Progenitor cell of endocrine pancreas (in vitro differentiated cells): ENCODE results near the gene TFAP2A. TPM values are rescaled to one million over a fixed set of nuclear protein-coding genes. Genes with fewer than 3 reads are reported as not detected.
A peak's percentile ranks its signal among the peaks of the same experiment; 100 is the strongest.

ENCODE experiments used
- DNase-seq: peaks from one replicate; pipeline ENCODE4 v3.0.0; 2021; ENCODE audit warnings: low spot score; ENCODE audit not compliant: unreplicated experiment
- H3K27ac Mint-ChIP-seq: 2 replicates; pipeline ENCODE4 v1.8.0; 2021; ENCODE audit warnings: mild to moderate bottlenecking, moderate library complexity, mixed read lengths
- H3K27me3 Mint-ChIP-seq: 2 replicates; pipeline ENCODE4 v1.8.0; 2021; ENCODE audit warnings: mixed read lengths
- H3K36me3 Mint-ChIP-seq: 2 replicates; pipeline ENCODE4 v1.8.0; 2022; ENCODE audit warnings: mixed read lengths; ENCODE audit not compliant: insufficient read depth
- H3K4me1 Mint-ChIP-seq: 2 replicates; pipeline ENCODE4 v1.8.0; 2021; ENCODE audit warnings: low read depth, mixed read lengths
- H3K4me3 Mint-ChIP-seq: 2 replicates; pipeline ENCODE4 v1.8.0; 2021; ENCODE audit warnings: low read depth, mild to moderate bottlenecking, moderate library complexity, mixed read lengths
- H3K9me3 Mint-ChIP-seq: 2 replicates; pipeline ENCODE4 v1.8.0; 2021; ENCODE audit warnings: low read depth, mixed read lengths
- total RNA-seq: library from RNA; stranded (reverse); gene quantifications from 2 replicates; pipeline ENCODE4 v1.2.1, GENCODE V29; 2021
- TF ChIP-seq, protein P1 (sequence below): fragments of 200-600 bp; sonication (generic); IDR thresholded peaks from one replicate; pipeline ENCODE4 v1.5.0; 2021; ENCODE audit warnings: antibody characterized with exemption, mild to moderate bottlenecking; ENCODE audit not compliant: unreplicated experiment

The TFAP2A gene
- total RNA-seq, 1 donor from 2014 or later = 4.7 TPM

DNA sequence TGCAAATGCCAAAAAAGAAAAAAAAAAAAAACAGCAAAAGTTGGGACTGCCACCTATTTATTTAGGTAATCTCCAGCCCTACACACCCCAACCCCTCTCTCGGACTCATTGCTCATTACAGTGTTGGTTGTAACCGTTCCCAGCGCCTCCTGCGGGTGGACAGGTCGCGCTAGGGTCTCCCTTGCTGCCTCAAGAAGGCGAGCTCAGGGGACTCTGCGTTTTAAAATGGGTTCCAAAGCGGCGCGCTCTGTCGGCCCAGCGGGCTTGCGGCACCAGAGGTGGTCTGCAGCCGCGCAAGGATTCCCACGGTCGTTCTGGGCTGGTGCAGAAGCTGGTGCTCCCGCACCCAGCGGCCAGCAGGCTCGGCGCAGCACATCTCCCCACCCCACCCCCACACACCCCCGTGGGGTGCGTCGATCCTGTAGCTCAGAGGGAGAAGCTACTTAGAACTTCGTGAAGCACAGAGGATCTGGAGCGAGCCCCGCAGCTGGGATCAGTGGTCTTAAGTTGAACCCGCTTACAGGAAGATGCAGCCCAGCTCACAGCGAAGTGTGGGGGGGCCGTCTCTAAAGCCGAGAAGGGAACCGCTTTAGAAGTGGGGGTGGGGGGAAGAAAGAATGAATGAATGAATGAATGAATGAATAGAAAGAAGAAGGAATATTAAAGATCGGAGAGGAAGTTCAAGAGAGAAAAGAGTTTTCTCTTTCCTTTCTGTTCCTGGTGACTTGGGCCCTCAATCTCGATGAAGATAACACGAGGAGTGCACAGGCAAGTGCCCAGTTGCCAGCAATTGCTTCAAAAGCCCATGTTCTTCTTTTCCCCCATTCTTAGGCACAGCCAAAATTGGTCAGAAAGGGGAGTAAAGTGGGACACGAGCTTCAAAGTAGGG lies 780 bp downstream of the TFAP2A start:
- H3K4me3 Mint-ChIP-seq = peak overlapping the region; percentile 72
- DNase-seq = no peak
- H3K27me3 Mint-ChIP-seq = peaks cover 94% of the 10 kb centered on the region
- peaks cover 26% of the 10 kb centered on the region for H3K4me1 Mint-ChIP-seq
- H3K9me3 Mint-ChIP-seq = no peaks in the 10 kb centered on the region
- TF ChIP-seq, protein P1, sequence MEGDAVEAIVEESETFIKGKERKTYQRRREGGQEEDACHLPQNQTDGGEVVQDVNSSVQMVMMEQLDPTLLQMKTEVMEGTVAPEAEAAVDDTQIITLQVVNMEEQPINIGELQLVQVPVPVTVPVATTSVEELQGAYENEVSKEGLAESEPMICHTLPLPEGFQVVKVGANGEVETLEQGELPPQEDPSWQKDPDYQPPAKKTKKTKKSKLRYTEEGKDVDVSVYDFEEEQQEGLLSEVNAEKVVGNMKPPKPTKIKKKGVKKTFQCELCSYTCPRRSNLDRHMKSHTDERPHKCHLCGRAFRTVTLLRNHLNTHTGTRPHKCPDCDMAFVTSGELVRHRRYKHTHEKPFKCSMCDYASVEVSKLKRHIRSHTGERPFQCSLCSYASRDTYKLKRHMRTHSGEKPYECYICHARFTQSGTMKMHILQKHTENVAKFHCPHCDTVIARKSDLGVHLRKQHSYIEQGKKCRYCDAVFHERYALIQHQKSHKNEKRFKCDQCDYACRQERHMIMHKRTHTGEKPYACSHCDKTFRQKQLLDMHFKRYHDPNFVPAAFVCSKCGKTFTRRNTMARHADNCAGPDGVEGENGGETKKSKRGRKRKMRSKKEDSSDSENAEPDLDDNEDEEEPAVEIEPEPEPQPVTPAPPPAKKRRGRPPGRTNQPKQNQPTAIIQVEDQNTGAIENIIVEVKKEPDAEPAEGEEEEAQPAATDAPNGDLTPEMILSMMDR = peak; percentile 8
- H3K27ac Mint-ChIP-seq = peak overlapping the region; percentile 84
- H3K36me3 Mint-ChIP-seq = no peaks in the 10 kb centered on the region

DNA sequence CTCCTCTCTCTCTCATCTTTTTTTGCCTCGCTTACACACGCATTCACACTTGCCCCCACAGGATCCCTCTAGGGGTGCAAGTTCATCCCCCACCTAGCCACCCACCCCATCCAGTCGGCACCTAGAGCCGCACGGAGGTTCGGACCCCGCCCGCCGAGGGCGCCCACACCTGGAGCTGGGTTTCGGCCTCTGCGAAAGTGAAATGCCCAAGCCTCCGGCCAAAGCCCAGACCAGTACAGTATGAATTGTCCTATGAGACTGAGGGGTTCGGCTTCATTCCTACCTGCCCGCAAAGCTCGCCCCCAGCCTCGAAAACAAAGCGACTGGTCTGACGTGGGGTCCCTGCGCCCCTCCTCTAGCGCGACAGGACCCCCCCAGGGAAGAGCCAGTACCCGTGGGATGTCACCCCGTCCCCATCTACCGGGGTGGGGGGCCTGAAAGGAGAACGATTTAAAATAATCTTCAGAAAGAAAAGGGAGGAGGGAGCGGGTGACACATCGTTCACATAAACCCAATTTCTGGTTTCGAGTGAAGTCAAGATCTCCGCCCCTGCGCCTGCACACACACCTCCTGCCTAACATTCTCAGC lies 1.5 kb downstream of the TFAP2A start:
- Mint-ChIP-seq H3K36me3 (no peaks in the 10 kb centered on the region), H3K4me1 (peaks cover 26% of the 10 kb centered on the region), H3K27me3 (peaks cover 95% of the 10 kb centered on the region), H3K27ac (peak overlapping the region; percentile 88), H3K4me3 (peak overlapping the region; percentile 72), H3K9me3 (no peaks in the 10 kb centered on the region)
- DNase-seq = no peak
- TF ChIP-seq, protein P1 = no peak

DNA sequence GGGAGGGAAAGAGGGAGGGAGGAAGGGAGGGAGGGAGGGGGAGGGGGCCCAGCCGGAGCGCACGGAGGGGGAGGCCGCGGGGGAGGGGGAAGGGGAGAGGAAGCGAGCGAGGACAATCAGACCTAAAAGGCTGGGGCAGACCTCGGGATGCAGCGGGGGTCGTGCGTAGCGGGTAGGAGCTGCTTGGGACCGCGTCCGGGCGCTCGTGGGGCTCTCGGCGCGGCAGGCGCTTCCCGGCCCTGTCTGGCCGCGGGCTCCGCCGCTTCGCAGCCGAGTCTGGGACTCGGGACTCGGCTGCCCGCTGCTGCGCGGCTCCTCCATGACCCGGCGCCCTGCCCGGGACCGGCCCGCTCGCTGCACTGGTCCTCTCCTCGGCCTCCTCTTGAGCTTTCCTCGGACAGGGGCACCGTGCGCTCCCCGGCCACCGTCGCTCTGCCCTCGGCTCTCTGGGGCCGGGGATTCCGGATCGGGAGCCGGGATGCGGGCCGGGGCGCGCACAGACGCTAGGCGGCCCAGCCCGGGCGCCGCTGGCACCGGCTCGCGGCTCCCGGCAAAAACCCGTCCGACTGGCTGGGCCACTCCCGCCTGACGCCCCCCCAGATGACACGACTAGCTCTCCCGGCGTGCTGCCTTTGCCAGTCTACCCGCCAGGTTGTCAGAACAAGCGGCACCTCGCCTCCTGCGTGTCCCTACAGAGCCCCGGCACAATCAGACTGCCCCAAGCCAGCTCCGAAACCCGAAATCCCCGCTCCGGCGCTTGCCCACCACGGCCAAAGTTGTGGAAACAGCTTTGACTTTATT lies 2.2 kb downstream of the TFAP2A start:
- peak overlapping the region; percentile 88 for H3K27ac Mint-ChIP-seq
- H3K9me3 Mint-ChIP-seq = no peaks in the 10 kb centered on the region
- TF ChIP-seq, protein P1 = no peak
- H3K4me1 Mint-ChIP-seq = peaks cover 26% of the 10 kb centered on the region
- peaks cover 95% of the 10 kb centered on the region for H3K27me3 Mint-ChIP-seq
- H3K36me3 Mint-ChIP-seq = no peaks in the 10 kb centered on the region
- no peak for DNase-seq
- peak overlapping the region; percentile 72 for H3K4me3 Mint-ChIP-seq

DNA sequence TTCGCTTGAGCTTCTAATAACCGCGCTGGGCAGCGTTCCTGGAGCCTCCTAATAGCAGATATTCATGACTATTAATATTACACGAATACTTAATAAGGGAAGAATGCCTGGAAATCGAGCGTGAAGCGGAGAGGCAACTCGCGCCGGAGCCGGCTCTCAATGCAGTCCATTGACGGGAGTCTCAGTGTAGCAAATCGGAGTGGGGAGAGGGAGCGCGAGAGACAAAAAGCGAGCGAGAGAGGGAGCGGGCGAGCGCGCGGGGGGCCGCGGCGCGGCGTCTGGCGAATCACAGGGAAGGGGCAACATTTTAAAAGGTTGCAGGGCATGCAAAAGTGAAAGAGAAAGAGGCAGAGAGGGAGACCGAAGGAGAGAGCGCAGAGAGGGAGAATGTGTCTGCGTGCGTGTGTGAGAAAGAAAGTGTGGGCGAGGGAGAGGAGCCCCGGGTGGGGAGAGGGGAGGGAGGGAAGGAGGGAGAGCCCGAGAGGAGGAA lies 2.9 kb downstream of the TFAP2A start:
- no peak for DNase-seq
- H3K4me1 Mint-ChIP-seq = peaks cover 24% of the 10 kb centered on the region
- H3K4me3 Mint-ChIP-seq = peak overlapping the region; percentile 66
- H3K36me3 Mint-ChIP-seq = no peaks in the 10 kb centered on the region
- peak overlapping the region; percentile 81 for H3K27ac Mint-ChIP-seq
- H3K27me3 Mint-ChIP-seq = peaks cover 95% of the 10 kb centered on the region
- TF ChIP-seq, protein P1 = no peak
- H3K9me3 Mint-ChIP-seq = no peaks in the 10 kb centered on the region
